RPMI7951 (cell line): ENCODE data around the gene ZNF181. TPM values are rescaled to one million over a fixed set of nuclear protein-coding genes. Genes with fewer than 3 reads are reported as not detected.

Experiments used
- DNase-seq: peaks from one replicate; pipeline ENCODE4 v3.0.0-alpha.2; 2012; ENCODE audit warnings: low read depth
- total RNA-seq: library from RNA; depleted of rRNA; stranded (reverse); fragments of >200 nt; shearing (Covaris generic); gene quantifications from 2 replicates; pipeline ENCODE4 v1.2.3, GENCODE V29; 2014; rRNA removed

ZNF181 gene
- total RNA-seq, 1 experiment from 2014 or later, result 10.8 TPM

- no peak for DNase-seq
Observed at GRCh38 chr19:34757441-34757840, 23.4 kb downstream of the ZNF181 start.

DNA sequence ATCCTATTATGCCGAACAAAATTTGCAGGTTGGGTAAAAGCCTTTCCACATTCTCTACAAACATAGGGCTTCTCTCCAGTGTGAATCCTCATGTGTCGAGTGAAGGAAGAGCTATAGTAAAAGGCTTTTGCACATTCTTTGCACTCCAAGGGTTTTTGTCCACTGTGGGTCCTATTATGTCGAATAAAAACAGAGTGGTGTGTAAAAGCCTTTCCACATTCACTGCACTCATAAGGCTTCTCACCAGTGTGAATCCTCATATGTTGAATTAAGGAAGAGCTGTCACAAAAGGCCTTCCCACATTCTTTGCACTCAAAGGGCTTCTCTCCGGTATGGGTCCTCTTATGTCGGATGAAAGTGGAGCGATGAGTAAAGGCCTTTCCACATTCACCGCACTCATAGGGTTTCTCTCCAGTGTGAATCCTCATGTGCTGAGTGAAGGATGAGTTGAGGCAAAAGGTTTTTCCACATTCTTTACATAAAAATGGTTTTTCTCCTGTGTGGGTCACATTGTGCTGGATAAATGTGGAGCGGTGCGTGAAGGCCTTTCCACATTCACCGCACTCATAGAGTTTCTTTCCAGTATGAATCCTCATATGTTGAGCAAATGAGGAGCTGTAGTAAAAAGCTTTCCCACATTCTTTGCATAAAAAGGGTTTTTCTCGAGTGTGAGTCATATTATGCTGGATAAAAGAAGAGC, 25.3 kb downstream of the ZNF181 start:
- DNase-seq, result no peak

DNA sequence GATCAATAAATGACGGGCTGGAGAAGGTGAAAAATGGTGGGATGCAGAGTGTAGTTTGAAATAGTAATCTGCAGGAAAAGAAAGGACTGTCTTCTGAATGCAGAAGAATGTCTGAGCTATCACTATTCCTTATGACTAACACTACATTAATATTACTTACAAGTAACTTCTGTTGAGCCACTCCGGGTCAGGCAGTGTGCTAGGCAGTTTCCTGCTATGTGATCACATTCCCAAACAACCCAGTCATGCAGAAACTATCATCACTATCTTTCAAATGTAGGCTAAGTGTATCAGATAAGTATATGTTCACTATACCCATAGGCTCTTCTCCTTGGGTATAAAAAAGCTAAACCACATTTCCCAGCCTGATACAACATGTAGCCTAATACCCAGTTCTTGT, 32.3 kb downstream of the ZNF181 start:
- no peak for DNase-seq

DNA sequence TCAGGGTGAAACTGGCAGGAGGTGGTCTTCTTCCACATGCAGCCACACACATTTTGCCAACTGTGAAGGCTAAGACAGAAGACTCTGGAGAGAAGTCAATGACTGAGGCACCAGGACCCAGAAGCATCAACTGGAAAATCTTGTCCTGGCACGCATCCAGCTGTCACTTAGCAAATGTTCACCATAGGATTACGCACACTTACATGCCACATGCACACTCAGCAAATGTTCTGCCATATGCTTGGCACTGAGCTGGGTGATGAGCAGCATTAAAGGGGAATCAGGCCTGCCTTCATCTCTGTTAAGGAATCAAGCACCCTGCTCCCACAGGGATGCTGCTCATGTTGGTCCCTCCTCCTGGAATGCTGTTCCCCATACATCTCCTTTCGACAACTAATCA, 33.9 kb downstream of the ZNF181 start:
- DNase-seq, result no peak

DNA sequence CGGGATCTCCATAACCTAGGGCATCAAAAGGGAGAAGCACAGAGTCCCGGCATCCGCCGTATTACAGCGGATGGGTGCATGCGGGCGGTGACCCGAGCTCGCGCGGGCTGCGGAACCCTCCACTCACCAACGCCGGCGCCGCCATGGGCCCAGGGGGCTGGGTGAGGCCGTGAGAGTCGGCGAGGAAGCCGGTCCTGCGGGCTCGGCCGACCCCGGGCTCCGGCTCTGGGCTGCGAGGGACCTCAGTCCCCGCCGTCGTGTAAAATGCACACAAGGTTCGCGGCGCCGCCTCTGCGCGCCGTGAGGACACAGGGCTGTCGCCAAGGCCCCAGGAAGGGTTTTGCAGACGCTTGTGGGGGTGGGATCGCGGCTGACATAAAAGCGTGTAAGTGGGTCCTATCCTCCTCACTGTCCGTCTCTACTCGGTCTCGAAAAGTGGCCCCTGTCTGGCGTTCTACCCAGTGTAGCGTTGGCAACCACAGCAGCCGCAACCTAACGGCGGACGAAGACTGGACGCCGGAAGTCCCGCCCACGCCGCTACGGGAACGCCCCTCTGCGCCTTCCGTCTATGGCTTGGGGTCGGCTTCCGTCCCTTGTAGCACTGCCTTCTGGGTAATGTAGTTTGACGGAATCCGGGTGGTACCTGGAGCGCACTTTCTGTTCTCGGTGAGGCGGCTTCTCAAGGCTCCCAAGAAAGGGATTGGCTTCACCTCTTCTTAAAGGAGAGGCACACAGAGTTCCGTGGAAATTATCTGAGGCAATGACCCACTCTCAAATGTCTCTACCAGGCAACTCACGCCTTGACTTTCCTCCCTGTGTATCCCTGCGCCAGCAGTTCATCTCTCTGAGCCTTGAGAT, 38.9 kb downstream of the ZNF181 start, which contains the start of gene ZNF599:
Gene ZNF599, minus strand, starts transcription at position 519 of the 858 bp plus-strand sequence. Its CDS starts 374 bp downstream, at position 145.
- peak; percentile 90 for DNase-seq

GRCh38 chr19:34773555-34773864, 39.5 kb downstream of the ZNF181 start:
- no peak for DNase-seq

DNA sequence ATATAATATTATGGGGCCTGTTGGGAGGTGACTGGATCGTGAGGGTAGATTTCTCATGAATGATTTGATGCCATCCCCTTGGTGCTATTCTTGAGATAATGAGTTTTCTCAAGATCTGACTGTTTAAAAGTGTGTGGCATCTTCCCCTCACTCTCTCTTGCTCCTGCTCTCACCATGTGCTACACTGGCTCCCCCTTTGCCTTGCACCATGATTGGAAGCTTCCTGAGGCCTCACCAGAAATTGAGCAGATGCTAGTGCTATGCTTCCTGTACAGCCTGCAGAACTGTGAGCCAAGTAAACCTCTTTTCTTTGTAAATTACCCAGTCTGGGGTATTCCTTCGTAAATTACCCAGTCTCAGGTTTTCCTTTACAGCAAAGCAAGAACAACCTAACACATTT, 40.8 kb downstream of the ZNF181 start:
- DNase-seq, result no peak

- DNase-seq, result no peak
Observed at GRCh38 chr19:34778342-34778741, 44.3 kb downstream of the ZNF181 start.

- DNase-seq, result no peak
Observed at GRCh38 chr19:34779652-34780051, 45.6 kb downstream of the ZNF181 start.

DNA sequence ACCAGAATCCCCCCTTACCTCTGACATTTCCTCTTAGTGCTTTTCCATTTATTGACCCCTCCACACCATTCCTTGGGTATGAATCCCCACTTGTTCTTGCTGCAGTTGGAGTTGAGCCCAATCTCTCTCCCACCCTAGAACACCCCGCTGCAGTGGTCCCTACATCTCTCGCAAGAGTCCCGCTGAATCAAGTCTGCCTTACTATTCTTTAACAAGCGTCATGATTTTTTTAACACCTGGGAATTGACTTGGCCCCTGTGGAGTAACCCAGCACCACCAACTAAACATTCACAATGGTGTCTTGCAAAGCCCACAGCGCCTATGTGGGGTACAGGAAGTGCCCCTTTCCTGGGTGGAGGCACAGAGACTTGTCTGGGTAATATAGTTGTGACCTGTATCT, 52.2 kb downstream of the ZNF181 start:
- no peak for DNase-seq

DNA sequence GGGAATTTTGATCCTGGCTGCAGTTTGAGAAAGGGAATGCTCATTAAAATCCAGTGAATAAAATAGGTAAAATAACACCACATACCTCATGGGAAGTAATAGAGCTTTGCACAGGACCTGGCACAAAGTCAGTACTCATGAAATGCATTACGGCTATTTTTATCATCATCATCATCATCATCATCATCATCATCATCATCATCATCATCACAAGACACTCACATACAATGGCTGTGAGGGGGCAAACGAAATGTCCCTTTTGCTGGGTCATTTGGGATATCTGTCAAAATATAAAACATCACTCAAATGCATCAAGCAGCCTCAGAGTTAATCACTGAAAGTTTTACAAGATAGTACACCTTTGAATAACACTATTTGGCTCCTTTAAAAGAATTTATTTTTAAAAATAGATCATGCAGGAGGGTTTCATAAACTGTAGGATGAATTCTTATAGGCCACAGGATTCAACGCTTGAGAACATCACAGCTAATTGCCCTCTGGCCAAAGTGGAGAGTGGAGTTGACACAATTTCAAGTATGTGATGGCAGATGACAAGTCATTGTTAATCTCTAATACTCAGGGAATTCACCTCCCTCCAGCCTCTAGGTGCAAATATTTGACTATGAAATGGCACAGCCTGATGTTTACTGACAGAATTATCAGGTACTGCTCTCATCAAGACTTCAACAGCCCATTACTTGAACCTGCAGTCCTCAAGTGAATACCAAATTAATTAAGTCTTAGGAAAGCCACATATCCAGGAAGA, 53.2 kb downstream of the ZNF181 start:
- DNase-seq, result no peak

GRCh38 chr19:34788074-34788473, 54.0 kb downstream of the ZNF181 start:
- DNase-seq, result no peak

GRCh38 chr19:34793565-34793964, 59.5 kb downstream of the ZNF181 start:
- peak; percentile 46 for DNase-seq

- DNase-seq, result no peak
Observed at GRCh38 chr19:34794066-34794960, 60.3 kb downstream of the ZNF181 start.

Other genes with a start within 250 kb of the ZNF181 start
- gene SCGB2B2, start 57.1 kb upstream of the ZNF181 start, total RNA-seq, result not detected in 2 replicates
- gene ZNF302, start 56.6 kb upstream of the ZNF181 start, total RNA-seq, result 18.2 and 26.7 TPM in 2 replicates
- gene ZNF599, start 39.0 kb downstream of the ZNF181 start, total RNA-seq, result 9.4 and 15.1 TPM in 2 replicates
- gene ZNF30, start 192.7 kb downstream of the ZNF181 start, total RNA-seq, result 4.1 and 4.5 TPM in 2 replicates
- 7.2 and 7.4 TPM in 2 replicates for gene ZNF792, start 230.0 kb downstream of the ZNF181 start, total RNA-seq